MG63 (cell line): ENCODE data around the gene TAOK2. TPM values are rescaled to one million over a fixed set of nuclear protein-coding genes. Genes with fewer than 3 reads are reported as not detected.
"Not testable (repeated sequence)": the region's sequence is repeated elsewhere in the genome, so short reads cannot be mapped to it uniquely, and the experiment has no call there.

ENCODE experiments used
- DNase-seq: peaks from one replicate; pipeline ENCODE4 v3.0.0-alpha.2; 2020
- H3K27me3 ChIP-seq: fragments of 250-450 bp; sonication (Bioruptor Pico); 2 replicates; pipeline ENCODE4 v1.5.1; 2020; ENCODE audit warnings: mild to moderate bottlenecking, moderate library complexity
- H3K36me3 ChIP-seq: fragments of 250-450 bp; sonication (Bioruptor Pico); 2 replicates; pipeline ENCODE4 v1.5.1; 2020; ENCODE audit warnings: mild to moderate bottlenecking, moderate library complexity
- H3K4me3 ChIP-seq: fragments of 250-450 bp; sonication (Bioruptor Pico); 2 replicates; pipeline ENCODE4 v1.5.1; 2020; ENCODE audit warnings: mild to moderate bottlenecking, moderate library complexity
- H3K9me3 ChIP-seq: fragments of 250-450 bp; sonication (Bioruptor Pico); 2 replicates; pipeline ENCODE4 v1.5.1; 2020; ENCODE audit warnings: mild to moderate bottlenecking, moderate library complexity
- total RNA-seq: library from RNA; depleted of rRNA; stranded (reverse); fragments of >200 nt; shearing (Covaris generic); gene quantifications from 2 replicates; pipeline ENCODE4 v1.2.3, GENCODE V29; 2014; ENCODE audit warnings: low replicate concordance

Gene TAOK2
- total RNA-seq, 1 experiment from 2014 or later: 59.4 TPM

DNA sequence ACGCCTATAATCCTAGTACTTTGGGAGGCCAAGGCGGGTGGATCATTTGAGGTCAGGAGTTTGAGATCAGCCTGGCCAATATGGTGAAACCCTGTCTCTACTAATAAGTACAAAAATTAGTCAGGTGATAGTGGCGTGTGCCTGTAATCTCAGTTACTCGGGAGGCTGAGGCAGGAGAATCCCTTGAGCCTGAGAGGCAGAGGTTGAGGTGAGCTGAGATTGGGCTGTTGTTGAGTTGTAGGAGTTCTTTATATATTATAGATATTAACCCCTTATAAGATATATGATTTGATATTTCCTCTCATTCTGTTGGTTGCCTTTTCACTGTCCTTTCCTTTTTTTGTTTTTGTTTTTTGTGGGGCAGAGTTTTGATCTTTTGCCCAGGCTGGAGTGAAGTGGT is 13.8 kb upstream of the TAOK2 start:
- DNase-seq, H3K4me3 ChIP-seq, H3K36me3 ChIP-seq, H3K9me3 ChIP-seq, H3K27me3 ChIP-seq: not testable (repeated sequence)

DNA sequence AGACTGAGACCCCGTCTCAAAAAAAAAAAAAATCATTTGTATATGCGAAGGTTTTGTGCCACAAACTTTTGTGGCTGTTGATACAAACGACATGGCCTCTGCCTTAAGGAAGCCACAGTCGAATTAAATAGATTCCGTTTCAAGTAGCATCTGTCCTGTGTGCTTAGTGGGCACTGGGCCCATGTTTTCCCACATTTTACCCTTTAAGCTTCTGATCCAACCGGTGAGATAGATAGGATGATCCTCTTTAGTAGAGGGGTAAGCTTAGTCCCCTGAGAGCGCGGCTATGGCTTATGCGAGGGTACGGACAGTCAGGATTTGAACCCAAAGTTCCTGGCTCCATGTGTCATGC is 12.6 kb upstream of the TAOK2 start:
- peaks cover 3% of the 10 kb centered on the region; the same call in 1 of the 2 replicates for H3K36me3 ChIP-seq
- H3K27me3 ChIP-seq: no peaks in the 10 kb centered on the region
- no peak for DNase-seq
- peak overlapping the region; percentile 72 for H3K4me3 ChIP-seq
- H3K9me3 ChIP-seq: no peaks in the 10 kb centered on the region

DNA sequence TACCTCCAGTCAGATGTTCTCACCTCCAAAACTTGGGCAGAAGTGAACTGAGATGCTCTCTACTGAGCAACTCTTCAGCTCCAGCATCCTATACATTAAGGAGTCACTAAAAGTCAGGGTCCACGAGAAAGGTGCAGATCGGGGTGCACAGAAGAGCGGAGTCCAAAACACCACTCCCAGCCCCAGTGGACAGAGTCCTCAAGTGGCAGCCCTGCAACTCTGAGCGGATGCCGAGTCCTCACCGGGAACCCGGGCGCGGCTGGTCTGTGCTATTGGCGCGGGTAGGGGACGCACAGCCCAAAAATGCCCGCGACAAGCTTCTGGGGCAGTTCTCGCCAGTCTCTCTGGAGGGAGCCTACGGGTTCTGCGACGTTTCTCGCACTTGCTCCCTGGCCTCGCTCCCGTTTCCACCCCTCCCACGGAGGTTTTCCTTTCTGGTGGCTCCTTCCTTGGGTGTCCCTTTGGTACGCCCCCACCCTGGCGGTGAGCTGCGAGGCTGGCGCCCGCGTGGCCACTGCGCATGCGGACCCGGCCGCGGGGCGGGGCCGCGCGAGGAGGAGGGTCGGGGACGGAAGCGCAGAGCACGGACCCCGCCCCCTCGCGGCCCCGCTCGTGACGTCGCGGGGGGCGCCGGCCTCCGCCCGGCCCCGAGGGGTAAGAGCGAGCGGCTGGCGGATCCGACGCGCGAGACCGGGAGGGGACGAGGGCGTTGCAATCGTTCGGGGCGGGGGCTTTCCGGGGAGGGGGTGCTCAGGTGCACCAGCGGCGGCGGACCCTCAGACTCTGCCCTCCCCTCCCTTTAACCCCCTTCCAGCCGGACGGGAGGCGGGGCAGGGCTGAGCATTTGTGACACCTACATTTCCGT is 12.0 kb upstream of the TAOK2 start, which contains the start of gene TMEM219:
TMEM219 (plus strand) TSS at position 601 of the 865 bp plus-strand sequence. CDS start 1,065 bp downstream, outside the sequence.
- H3K9me3 ChIP-seq: no peaks in the 10 kb centered on the region
- H3K36me3 ChIP-seq: peaks cover 3% of the 10 kb centered on the region; the same call in 1 of the 2 replicates
- H3K27me3 ChIP-seq: no peaks in the 10 kb centered on the region
- H3K4me3 ChIP-seq: peak within 1 kb of the TSS; percentile 72
- DNase-seq: peak; percentile 91

DNA sequence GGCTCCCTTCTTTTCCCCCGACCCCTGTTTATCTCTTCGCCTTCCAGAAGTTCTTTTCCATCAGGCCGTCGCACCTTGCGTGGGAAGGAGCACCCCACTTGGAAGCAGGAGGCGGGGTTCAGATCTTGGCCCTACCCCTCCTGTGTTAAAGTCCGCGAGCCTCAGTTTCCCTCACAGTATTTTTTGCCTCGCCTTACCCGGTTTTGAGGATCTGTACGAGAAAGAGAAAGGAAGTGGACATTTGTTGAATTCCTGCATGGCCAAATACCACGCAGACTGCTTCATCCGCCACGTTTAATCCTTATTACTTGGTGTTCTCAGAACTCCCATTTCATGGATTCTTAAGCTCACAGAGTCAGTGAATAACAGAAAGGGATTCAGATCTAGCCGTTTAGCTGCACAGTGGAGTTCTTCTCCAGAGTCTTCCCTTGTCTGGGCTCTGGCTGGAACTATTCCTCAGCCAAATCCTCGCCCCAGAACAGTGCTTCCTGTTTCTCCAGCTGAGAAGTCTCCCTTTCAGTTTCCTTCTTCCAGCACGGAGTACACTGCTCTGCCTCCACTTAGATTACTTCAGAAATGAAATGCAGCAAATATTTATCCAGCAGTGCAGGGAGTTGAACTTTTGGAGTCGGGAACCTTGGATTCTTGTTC is 11.2 kb upstream of the TAOK2 start:
- no peaks in the 10 kb centered on the region for H3K9me3 ChIP-seq
- no peak for DNase-seq
- H3K27me3 ChIP-seq: no peaks in the 10 kb centered on the region
- peaks cover 3% of the 10 kb centered on the region; the same call in 1 of the 2 replicates for H3K36me3 ChIP-seq
- peak overlapping the region; percentile 72 for H3K4me3 ChIP-seq

DNA sequence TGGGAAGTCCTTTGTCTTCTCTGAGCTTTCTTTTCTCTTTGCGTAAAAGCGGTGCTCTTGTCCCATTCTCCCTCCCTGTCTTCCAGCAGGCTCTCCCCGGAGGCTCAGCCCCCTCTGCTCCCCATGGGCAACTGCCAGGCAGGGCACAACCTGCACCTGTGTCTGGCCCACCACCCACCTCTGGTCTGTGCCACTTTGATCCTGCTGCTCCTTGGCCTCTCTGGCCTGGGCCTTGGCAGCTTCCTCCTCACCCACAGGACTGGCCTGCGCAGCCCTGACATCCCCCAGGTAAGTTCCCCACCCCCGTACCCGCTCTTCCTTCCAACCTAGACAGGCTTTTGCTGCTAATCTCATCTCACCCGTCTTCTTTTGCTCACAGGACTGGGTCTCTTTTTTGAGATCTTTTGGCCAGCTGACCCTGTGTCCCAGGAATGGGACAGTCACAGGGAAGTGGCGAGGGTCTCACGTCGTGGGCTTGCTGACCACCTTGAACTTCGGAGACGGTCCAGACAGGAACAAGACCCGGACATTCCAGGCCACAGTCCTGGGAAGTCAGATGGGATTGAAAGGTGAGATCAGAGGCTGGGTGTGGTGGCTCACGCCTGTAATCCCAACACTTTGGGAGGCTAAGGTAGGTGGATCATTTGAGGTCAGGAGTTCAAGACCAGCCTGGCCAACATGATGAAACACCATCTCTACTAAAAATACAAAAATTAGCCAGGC is 10.5 kb upstream of the TAOK2 start:
- DNase-seq: no peak
- Histone ChIP-seq H3K27me3 (no peaks in the 10 kb centered on the region), H3K4me3 (no peak overlapping the region), H3K36me3 (peaks cover 6% of the 10 kb centered on the region; the same call in 1 of the 2 replicates), H3K9me3 (no peaks in the 10 kb centered on the region)

DNA sequence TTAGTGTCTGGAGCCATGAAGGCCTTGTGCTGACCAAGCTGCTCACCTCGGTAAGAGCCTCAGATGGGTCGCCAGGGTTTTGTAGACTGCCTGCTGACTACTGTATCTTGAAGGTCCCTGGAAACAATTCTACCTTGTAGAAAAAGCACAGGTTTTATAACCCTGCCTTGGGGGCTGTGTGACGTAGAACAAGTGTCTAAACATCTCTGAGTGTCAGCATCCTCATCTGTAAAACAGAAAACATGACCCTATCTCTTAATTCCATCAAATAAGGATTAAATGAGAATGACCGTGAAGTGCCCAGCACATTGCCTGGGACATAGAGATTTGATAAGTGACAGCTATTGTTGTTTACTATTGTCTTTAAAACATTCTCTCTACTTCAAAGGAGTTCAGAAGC is 5.5 kb upstream of the TAOK2 start:
- DNase-seq: no peak
- Histone ChIP-seq H3K27me3 (no peaks in the 10 kb centered on the region), H3K9me3 (peaks cover 5% of the 10 kb centered on the region), H3K4me3 (no peak overlapping the region), H3K36me3 (peaks cover 25% of the 10 kb centered on the region)

DNA sequence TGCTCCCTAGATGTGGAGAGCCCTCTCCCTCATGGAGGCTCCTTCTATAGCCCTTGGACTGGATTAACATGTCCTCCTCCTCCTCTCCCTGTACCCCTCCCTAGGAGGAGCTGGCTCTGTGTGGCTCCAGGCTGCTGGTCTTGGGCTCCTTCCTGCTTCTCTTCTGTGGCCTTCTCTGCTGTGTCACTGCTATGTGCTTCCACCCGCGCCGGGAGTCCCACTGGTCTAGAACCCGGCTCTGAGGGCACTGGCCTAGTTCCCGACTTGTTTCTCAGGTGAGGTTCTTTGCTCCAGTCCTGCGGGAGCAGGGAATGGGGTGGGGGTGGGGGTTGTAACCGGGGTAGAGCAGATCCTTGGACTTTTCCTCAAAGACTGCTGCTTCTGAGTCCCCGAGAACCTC is 2.4 kb upstream of the TAOK2 start:
- no peak for DNase-seq
- no peak overlapping the region for H3K4me3 ChIP-seq
- peaks cover 27% of the 10 kb centered on the region for H3K36me3 ChIP-seq
- no peaks in the 10 kb centered on the region for H3K27me3 ChIP-seq
- peaks cover 6% of the 10 kb centered on the region for H3K9me3 ChIP-seq

DNA sequence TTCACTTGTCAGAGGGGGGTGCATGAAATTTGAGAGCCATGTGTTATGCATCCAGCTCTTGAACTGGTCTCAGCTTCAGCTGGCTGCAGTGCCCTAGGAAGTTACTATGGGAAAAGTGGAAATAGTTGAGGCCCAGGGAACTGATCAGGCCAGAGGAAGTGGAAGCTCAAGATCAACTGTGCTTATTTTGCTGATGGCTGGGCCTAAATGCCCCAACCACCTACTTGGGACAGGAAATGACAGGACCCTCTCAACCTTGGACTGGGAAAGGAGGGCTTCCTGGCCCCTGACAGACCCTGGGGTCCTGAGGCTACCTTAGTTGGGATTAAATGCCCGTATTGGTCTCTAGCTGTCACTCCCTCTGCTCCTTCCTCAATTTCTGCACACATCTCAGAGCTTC is 1.2 kb upstream of the TAOK2 start:
- H3K27me3 ChIP-seq: no peaks in the 10 kb centered on the region
- peaks cover 6% of the 10 kb centered on the region for H3K9me3 ChIP-seq
- H3K36me3 ChIP-seq: peaks cover 32% of the 10 kb centered on the region
- H3K4me3 ChIP-seq: no peak overlapping the region
- no peak for DNase-seq

DNA sequence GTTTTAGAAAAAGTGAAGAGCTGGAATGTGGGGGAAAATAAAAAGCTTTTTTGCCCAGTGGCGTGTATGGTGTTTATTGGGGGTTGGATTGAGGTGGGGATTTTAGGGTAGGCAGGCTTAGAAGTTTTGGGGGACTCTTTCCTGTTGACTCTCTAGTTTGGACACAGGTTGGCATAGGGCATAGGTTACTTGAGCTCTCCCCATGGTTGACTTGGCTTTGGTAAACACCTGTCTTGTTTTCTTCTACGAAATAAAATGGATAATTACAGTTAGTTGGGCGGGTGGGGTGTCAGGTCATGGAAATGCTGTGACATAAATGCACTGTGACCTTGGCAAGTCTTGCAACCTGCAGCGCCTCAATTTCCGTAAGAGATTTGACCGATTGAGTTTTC is 680 bp upstream of the TAOK2 start:
- Histone ChIP-seq H3K36me3 (peaks cover 36% of the 10 kb centered on the region), H3K4me3 (peak overlapping the region; percentile 1; the same call in 1 of the 2 replicates), H3K9me3 (peaks cover 6% of the 10 kb centered on the region), H3K27me3 (no peaks in the 10 kb centered on the region)
- no peak for DNase-seq

DNA sequence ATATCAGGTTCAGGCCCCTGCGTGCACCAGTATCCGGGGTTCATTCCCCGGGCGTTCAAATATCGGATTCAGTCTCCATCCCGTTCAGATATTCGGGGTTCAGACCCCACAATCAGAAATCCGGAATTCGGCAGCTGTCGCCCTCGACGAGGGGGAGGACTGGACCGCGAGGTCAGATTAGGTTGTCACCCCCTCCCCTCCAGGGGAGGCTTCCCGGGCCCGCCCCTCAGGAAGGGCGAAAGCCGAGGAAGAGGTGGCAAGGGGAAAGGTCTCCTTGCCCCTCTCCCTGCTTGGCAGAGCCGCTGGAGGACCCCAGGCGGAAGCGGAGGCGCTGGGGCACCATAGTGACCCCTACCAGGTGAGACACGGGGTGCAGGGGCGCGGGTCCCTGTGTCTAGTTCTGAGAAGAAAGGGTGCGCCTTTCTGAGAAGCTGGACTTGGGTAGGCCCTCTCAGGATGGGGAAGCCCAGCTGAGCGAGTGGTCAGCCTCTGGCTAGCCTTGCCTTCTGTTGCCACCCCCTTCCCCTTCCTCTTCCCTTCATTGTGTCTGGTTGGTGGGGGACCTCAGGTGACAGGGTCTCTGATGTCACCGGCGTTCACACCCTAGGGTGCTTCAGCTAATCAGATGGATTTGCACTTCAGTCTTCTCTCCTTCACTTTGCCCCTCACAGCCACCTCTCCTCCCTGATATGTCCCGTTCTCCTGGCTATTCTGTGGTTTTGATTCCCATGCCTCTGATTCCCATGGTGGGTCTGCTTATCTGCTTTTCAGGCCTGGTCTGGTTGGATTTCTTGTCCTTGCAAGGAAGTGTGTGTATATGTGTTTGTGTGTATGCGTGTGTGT is 844 bp downstream of the TAOK2 start:
- H3K9me3 ChIP-seq: peaks cover 6% of the 10 kb centered on the region

DNA sequence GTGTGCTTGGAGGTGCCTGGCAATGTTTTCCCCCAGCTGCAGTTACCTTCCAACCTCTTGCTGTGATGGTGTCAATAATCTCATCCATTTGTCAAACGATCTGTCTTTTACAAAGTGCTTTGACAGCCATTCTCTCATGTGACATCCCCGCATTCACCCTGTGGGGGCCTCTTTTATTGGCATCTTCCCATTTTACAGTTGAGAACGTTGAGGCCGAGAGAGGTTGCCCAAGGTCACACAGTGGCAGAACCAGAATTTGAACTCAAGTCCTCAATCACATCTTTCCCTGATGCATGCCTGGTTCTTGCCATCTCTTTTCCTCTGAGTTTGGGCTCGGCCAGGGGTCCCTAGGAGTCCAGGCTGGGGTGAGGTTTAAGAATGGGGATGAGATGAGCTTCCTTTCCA is 1.5 kb downstream of the TAOK2 start:
- Histone ChIP-seq H3K27me3 (no peaks in the 10 kb centered on the region), H3K4me3 (peak overlapping the region; percentile 72), H3K36me3 (peaks cover 51% of the 10 kb centered on the region), H3K9me3 (peaks cover 6% of the 10 kb centered on the region)
- DNase-seq: no peak

More for the DNA sequence above, 844 bp downstream of the TAOK2 start:
- no peaks in the 10 kb centered on the region for H3K27me3 ChIP-seq
- H3K36me3 ChIP-seq: peaks cover 45% of the 10 kb centered on the region
- DNase-seq: no peak
- peak overlapping the region; percentile 72 for H3K4me3 ChIP-seq

DNA sequence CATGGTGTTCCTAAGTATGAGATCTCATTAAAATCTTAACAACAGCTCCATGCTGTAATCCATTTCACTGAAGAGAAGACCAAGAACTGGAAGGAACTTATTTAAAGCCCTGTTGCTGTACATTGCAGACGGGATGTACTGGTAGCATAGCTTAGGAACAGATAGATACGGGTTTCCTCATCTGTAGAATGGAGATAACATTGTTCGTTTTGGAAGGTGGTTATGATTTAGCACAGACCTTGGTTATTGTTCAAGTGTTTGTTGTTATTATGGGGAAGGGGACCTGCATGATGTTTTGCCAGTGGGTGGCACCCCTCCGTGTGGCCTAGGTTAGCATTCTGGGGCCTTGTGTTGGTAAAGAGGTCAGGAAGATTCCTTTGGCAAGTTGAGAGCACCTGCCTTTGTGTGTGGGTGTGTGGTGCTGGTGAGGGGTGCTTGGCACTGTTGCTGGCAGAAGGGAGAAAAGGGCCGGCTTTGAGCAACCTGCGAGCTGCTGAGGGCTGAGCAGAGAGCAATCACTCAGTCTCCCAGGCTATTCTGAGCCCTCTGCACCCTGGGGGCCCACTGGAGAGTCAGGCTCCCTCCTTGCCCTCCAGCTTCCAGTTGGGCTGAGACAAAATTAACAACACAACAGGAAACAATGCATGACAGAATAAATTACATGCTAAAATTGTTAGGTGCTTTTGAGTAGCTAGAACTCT is 2.3 kb downstream of the TAOK2 start:
- no peaks in the 10 kb centered on the region for H3K27me3 ChIP-seq
- no peak for DNase-seq
- H3K9me3 ChIP-seq: peaks cover 6% of the 10 kb centered on the region
- peak overlapping the region; percentile 72 for H3K4me3 ChIP-seq
- peaks cover 60% of the 10 kb centered on the region for H3K36me3 ChIP-seq

DNA sequence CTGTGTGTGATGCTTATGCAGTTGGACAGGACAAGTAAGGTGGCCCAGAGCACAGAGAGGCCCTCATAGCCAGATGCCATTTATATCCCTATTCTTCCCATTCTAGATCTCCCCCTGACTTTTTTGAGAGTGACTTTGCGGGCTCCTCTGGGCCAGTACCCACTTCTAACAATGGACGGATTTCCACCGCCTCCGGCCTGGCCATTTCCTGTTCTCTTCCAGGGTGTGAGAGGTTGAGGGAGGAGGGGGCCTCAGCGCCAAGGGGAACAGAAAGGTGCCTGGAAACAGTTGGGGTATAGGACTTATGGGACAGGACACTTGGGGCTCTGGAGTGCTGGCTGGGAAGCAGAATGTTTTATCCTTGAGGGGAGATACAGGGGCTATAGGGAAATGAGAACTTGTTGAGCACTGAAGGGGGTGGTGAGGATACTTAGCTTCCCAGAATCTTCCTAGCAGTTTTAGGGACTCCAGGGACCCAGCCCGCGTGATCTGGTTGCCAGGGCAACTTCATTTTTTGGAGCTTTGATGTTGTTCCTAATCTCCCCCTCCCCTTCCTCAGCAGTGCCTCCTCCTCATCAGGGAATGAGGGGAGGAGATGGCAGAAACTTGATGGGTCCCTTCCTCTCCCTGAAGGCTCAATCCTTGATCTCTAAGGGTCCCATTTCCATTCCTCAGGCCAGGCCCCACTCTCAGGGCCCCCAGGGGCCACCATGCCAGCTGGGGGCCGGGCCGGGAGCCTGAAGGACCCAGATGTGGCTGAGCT is 3.6 kb downstream of the TAOK2 start:
- Histone ChIP-seq H3K9me3 (peaks cover 6% of the 10 kb centered on the region), H3K4me3 (no peak overlapping the region), H3K27me3 (no peaks in the 10 kb centered on the region), H3K36me3 (peaks cover 67% of the 10 kb centered on the region)
- no peak for DNase-seq

DNA sequence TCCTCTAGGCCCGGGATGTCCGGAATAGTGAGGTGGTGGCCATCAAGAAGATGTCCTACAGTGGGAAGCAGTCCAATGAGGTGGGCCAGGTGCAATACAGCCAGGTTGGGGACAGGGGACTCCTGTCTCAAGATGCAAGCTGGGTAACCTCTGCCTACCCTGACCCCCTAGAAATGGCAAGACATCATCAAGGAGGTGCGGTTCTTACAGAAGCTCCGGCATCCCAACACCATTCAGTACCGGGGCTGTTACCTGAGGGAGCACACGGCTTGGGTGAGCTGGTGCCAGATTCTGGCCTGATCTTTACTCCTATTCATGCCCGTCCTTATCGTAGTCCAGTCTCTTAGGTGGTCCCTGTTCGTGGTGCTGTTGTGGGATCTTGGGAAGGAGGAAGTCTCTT is 4.4 kb downstream of the TAOK2 start:
- H3K9me3 ChIP-seq: peaks cover 2% of the 10 kb centered on the region
- H3K27me3 ChIP-seq: no peaks in the 10 kb centered on the region
- H3K36me3 ChIP-seq: peaks cover 67% of the 10 kb centered on the region
- no peak overlapping the region for H3K4me3 ChIP-seq
- no peak for DNase-seq

DNA sequence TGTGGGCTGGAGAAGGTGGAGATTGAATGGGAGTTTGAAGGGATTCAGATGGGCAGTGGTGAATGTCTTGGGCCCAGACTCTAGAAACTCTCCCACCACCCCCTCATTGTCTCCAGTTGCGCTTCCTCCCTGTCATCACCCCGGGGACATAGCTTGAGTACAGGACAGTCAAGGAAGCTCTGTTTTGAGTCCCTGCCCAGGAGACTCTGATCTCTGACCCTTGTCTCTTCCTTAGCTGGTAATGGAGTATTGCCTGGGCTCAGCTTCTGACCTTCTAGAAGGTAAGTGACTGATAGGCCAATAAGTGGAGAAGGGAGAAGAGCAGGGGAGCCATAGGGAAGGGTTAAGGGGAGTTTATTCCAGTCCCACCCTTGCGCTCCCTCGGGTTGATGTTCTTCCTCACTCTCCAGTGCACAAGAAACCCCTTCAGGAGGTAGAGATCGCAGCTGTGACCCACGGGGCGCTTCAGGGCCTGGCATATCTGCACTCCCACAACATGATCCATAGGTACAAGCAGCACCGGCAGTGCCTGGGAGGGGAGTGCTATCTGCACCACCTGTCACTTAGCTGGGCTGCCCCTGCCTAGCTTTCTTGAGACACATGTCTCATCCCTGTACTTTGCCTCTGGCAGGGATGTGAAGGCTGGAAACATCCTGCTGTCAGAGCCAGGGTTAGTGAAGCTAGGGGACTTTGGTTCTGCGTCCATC is 5.0 kb downstream of the TAOK2 start:
- no peaks in the 10 kb centered on the region for H3K27me3 ChIP-seq
- peaks cover 71% of the 10 kb centered on the region for H3K36me3 ChIP-seq
- H3K4me3 ChIP-seq: no peak overlapping the region
- no peak for DNase-seq
- H3K9me3 ChIP-seq: no peaks in the 10 kb centered on the region
